GM23248 (cell line): ENCODE measurements around the gene PRL. TPM values are rescaled to one million over a fixed set of nuclear protein-coding genes. Genes with fewer than 3 reads are reported as not detected.

ENCODE experiments used
- DNase-seq: peaks from one replicate; pipeline ENCODE4 v3.0.0-alpha.2; 2015
- H2AFZ ChIP-seq: fragments of 200-600 bp; sonication (generic); 2 replicates; pipeline ENCODE4 v1.6.1; 2016; ENCODE audit warnings: antibody characterized with exemption
- H3F3A ChIP-seq: fragments of 200-600 bp; sonication (generic); 2 replicates; pipeline ENCODE4 v1.6.1; 2016; ENCODE audit warnings: mild to moderate bottlenecking, antibody characterized with exemption, mixed run types; ENCODE audit not compliant: insufficient read depth
- H3K27ac ChIP-seq: fragments of 200-600 bp; sonication (generic); 2 replicates; pipeline ENCODE4 v1.5.1; 2016; ENCODE audit warnings: mild to moderate bottlenecking
- H3K27me3 ChIP-seq: fragments of 200-600 bp; sonication (generic); replicated peaks from 2 replicates; pipeline ENCODE4 v1.6.1; 2016; ENCODE audit warnings: mild to moderate bottlenecking; ENCODE audit not compliant: insufficient read depth
- H3K36me3 ChIP-seq: fragments of 200-600 bp; sonication (generic); 2 replicates; pipeline ENCODE4 v1.6.1; 2016; ENCODE audit warnings: low read depth, mild to moderate bottlenecking
- H3K4me1 ChIP-seq: fragments of 200-600 bp; sonication (generic); 2 replicates; pipeline ENCODE4 v1.6.1; 2016; ENCODE audit warnings: mild to moderate bottlenecking; ENCODE audit not compliant: insufficient read depth
- H3K4me2 ChIP-seq: fragments of 200-600 bp; sonication (generic); one replicate; pipeline ENCODE4 v1.6.1; 2016; ENCODE audit warnings: mild to moderate bottlenecking; ENCODE audit not compliant: unreplicated experiment
- H3K4me3 ChIP-seq: fragments of 200-600 bp; sonication (generic); 2 replicates; pipeline ENCODE4 v1.5.1; 2016; ENCODE audit warnings: mild to moderate bottlenecking
- H3K79me2 ChIP-seq: fragments of 200-600 bp; sonication (generic); 2 replicates; pipeline ENCODE4 v1.6.1; 2016; ENCODE audit warnings: mild to moderate bottlenecking; ENCODE audit not compliant: insufficient read depth
- H3K9ac ChIP-seq: fragments of 200-600 bp; sonication (generic); 2 replicates; pipeline ENCODE4 v1.6.1; 2016; ENCODE audit warnings: mild to moderate bottlenecking
- H3K9me2 ChIP-seq: fragments of 200-600 bp; sonication (generic); 2 replicates; pipeline ENCODE4 v1.6.1; 2016; ENCODE audit warnings: mixed run types, mild to moderate bottlenecking, moderate library complexity; ENCODE audit not compliant: insufficient read depth
- H3K9me3 ChIP-seq: fragments of 200-600 bp; sonication (generic); one replicate; pipeline ENCODE4 v1.6.1; 2017; ENCODE audit warnings: low read depth
- H4K20me1 ChIP-seq: fragments of 200-600 bp; sonication (generic); 2 replicates; pipeline ENCODE4 v1.6.0; 2016; ENCODE audit not compliant: insufficient read depth
- EZH2 ChIP-seq: fragments of 200-600 bp; sonication (generic); IDR thresholded peaks from 2 replicates; pipeline ENCODE4 v1.6.1; 2018; ENCODE audit warnings: antibody characterized with exemption, mild to moderate bottlenecking; ENCODE audit not compliant: insufficient read depth, poor library complexity, severe bottlenecking
- EZH2phosphoT487 ChIP-seq: fragments of 200-600 bp; sonication (generic); IDR thresholded peaks from 2 replicates; pipeline ENCODE4 v1.6.1; 2018; ENCODE audit warnings: antibody characterized with exemption, moderate library complexity, mild to moderate bottlenecking, low read depth; ENCODE audit not compliant: insufficient read depth
- WGBS, 2 experiments: methylation state at CpG; one replicate each; pipeline ENCODE4 v1.1.6; 2015 to 2017; ENCODE audit warnings: low lambda C conversion rate in 2 of 2, low coverage in 1 of 2; ENCODE audit errors: missing lambda C conversion rate in 2 of 2; 5-methylcytosine and 5-hydroxymethylcytosine counted together
- in situ Hi-C: fragments of 300-500 bp; cut with MboI; formaldehyde crosslinking; loops from 2 replicates; pipeline ENCODE4 v1.15.0; 2020
- polyA plus RNA-seq: library from polyadenylated mRNA; unstranded; fragments of >200 nt; fragmentation: Nextera tagmentation; extraction: Ambion mirVana; gene quantifications from 2 replicates; pipeline ENCODE4 v1.2.1, GENCODE V29; 2016
- total RNA-seq: library from RNA; depleted of rRNA; stranded (reverse); fragments of >200 nt; shearing (Covaris generic); gene quantifications from 2 replicates; pipeline ENCODE4 v1.2.3, GENCODE V29; 2014

Gene PRL
- total and polyA plus RNA-seq, 2 experiments from 2014 or later, result 1.2 TPM; not detected in 1

GRCh38 chr6:22325481-22325880 is 28.6 kb upstream of the PRL start:
- no peak for DNase-seq
- no peaks in the 10 kb centered on the region for H3K9me3 ChIP-seq
- H4K20me1 ChIP-seq, result no peaks in the 10 kb centered on the region
- H3K36me3 ChIP-seq, result no peaks in the 10 kb centered on the region
- H3K4me1 ChIP-seq, result peaks cover 10% of the 10 kb centered on the region
- H2AFZ ChIP-seq, result no peak overlapping the region
- no peaks in the 10 kb centered on the region for H3F3A ChIP-seq
- H3K27ac ChIP-seq, result no peak overlapping the region
- no peak overlapping the region for H3K4me3 ChIP-seq
- in situ Hi-C loops, result no loop called here
- H3K9me2 ChIP-seq, result no peaks in the 10 kb centered on the region
- H3K9ac ChIP-seq, result no peak overlapping the region
- no peak overlapping the region for H3K4me2 ChIP-seq
- TF ChIP-seq EZH2 (no peak), EZH2phosphoT487 (no peak)
- H3K79me2 ChIP-seq, result no peaks in the 10 kb centered on the region
- H3K27me3 ChIP-seq, result no peaks in the 10 kb centered on the region

GRCh38 chr6:22323848-22324247 is 27.0 kb upstream of the PRL start:
- H4K20me1 ChIP-seq, result no peaks in the 10 kb centered on the region
- no peaks in the 10 kb centered on the region for H3K36me3 ChIP-seq
- H3K27ac ChIP-seq, result no peak overlapping the region
- no peaks in the 10 kb centered on the region for H3F3A ChIP-seq
- H3K4me1 ChIP-seq, result peaks cover 13% of the 10 kb centered on the region
- H3K9me3 ChIP-seq, result no peaks in the 10 kb centered on the region
- in situ Hi-C loops, result no loop called here
- 85 to 90% methylated on average over 1 of the region's 1 CpG for WGBS, 2 experiments
- H3K79me2 ChIP-seq, result no peaks in the 10 kb centered on the region
- no peaks in the 10 kb centered on the region for H3K9me2 ChIP-seq
- no peak overlapping the region for H3K9ac ChIP-seq
- H2AFZ ChIP-seq, result no peak overlapping the region
- DNase-seq, result no peak
- no peak overlapping the region for H3K4me3 ChIP-seq
- TF ChIP-seq EZH2 (no peak), EZH2phosphoT487 (no peak)
- no peaks in the 10 kb centered on the region for H3K27me3 ChIP-seq
- no peak overlapping the region for H3K4me2 ChIP-seq

GRCh38 chr6:22322103-22323030 is 25.5 kb upstream of the PRL start:
- no peak overlapping the region for H3K4me2 ChIP-seq
- H3K27ac ChIP-seq, result no peak overlapping the region
- DNase-seq, result no peak
- no peak overlapping the region for H3K9ac ChIP-seq
- H4K20me1 ChIP-seq, result no peaks in the 10 kb centered on the region
- WGBS, 2 experiments, result 75 to 77% methylated on average over 7 of the region's 7 CpGs
- H3K9me2 ChIP-seq, result no peaks in the 10 kb centered on the region
- H3K9me3 ChIP-seq, result no peaks in the 10 kb centered on the region
- H3K27me3 ChIP-seq, result no peaks in the 10 kb centered on the region
- H3K4me3 ChIP-seq, result no peak overlapping the region
- no peak overlapping the region for H2AFZ ChIP-seq
- no peaks in the 10 kb centered on the region for H3K36me3 ChIP-seq
- in situ Hi-C loops, result no loop called here
- no peaks in the 10 kb centered on the region for H3K79me2 ChIP-seq
- TF ChIP-seq EZH2phosphoT487, result no peak
- no peak for TF ChIP-seq EZH2
- H3K4me1 ChIP-seq, result peaks cover 9% of the 10 kb centered on the region
- no peaks in the 10 kb centered on the region for H3F3A ChIP-seq

- H3K4me1 ChIP-seq, result peaks cover 9% of the 10 kb centered on the region
- H3K9ac ChIP-seq, result no peak overlapping the region
- no peak overlapping the region for H2AFZ ChIP-seq
- DNase-seq, result peak; percentile 73
- in situ Hi-C loops, result no loop called here
- no peaks in the 10 kb centered on the region for H3K36me3 ChIP-seq
- H3K27me3 ChIP-seq, result no peaks in the 10 kb centered on the region
- no peaks in the 10 kb centered on the region for H3K9me3 ChIP-seq
- no peaks in the 10 kb centered on the region for H3K9me2 ChIP-seq
- WGBS, 2 experiments, result 0% methylated on average over 1 of the region's 1 CpG
- TF ChIP-seq EZH2 (no peak), EZH2phosphoT487 (0 out of 2 replicates have a peak, but pooled peaks have one; percentile 74)
- no peak overlapping the region for H3K4me3 ChIP-seq
- no peaks in the 10 kb centered on the region for H4K20me1 ChIP-seq
- H3K79me2 ChIP-seq, result no peaks in the 10 kb centered on the region
- H3K4me2 ChIP-seq, result no peak overlapping the region
- no peaks in the 10 kb centered on the region for H3F3A ChIP-seq
- no peak overlapping the region for H3K27ac ChIP-seq
These were observed 23.9 kb upstream of the PRL start for GRCh38 chr6:22320750-22321149.

GRCh38 chr6:22318404-22318803 is 21.6 kb upstream of the PRL start:
- H3K27ac ChIP-seq, result no peak overlapping the region
- H3K9me2 ChIP-seq, result no peaks in the 10 kb centered on the region
- H2AFZ ChIP-seq, result no peak overlapping the region
- no peaks in the 10 kb centered on the region for H4K20me1 ChIP-seq
- no peaks in the 10 kb centered on the region for H3K27me3 ChIP-seq
- no peak overlapping the region for H3K4me3 ChIP-seq
- H3K4me1 ChIP-seq, result peaks cover 9% of the 10 kb centered on the region
- no peak for DNase-seq
- 80 to 86% methylated on average over 11 to 22 of the region's 22 CpGs for WGBS, 2 experiments
- no peak overlapping the region for H3K4me2 ChIP-seq
- TF ChIP-seq EZH2, result no peak
- TF ChIP-seq EZH2phosphoT487, result no peak
- H3F3A ChIP-seq, result no peaks in the 10 kb centered on the region
- H3K79me2 ChIP-seq, result no peaks in the 10 kb centered on the region
- H3K9me3 ChIP-seq, result no peaks in the 10 kb centered on the region
- in situ Hi-C loops, result no loop called here
- no peak overlapping the region for H3K9ac ChIP-seq
- no peaks in the 10 kb centered on the region for H3K36me3 ChIP-seq
